Fibroblast of skin of right quadriceps (primary cell): ENCODE results near the gene CMTM7.

Experiments
- DNase-seq: peaks from one replicate; pipeline ENCODE4 v3.0.0-alpha.2; 2013

The CMTM7 gene

GRCh38 chr3:32414522-32415202 is 23.0 kb downstream of the CMTM7 start:
- DNase-seq: peak; percentile 34

GRCh38 chr3:32419742-32420125 is 28.1 kb downstream of the CMTM7 start:
- no peak for DNase-seq

GRCh38 chr3:32420126-32421038 is 28.7 kb downstream of the CMTM7 start:
- no peak for DNase-seq

GRCh38 chr3:32421185-32421584 is 29.5 kb downstream of the CMTM7 start:
- DNase-seq: no peak

- DNase-seq: peak; percentile 67
Observed at GRCh38 chr3:32421991-32422859, 30.6 kb downstream of the CMTM7 start.

- DNase-seq: no peak
Observed at GRCh38 chr3:32422943-32423342, 31.3 kb downstream of the CMTM7 start.

- no peak for DNase-seq
Observed at GRCh38 chr3:32423534-32423933, 31.9 kb downstream of the CMTM7 start.

- DNase-seq: no peak
Observed at GRCh38 chr3:32423956-32424557, 32.4 kb downstream of the CMTM7 start.

- no peak for DNase-seq
Observed at GRCh38 chr3:32424581-32425250, 33.1 kb downstream of the CMTM7 start.

- DNase-seq: no peak
Observed at GRCh38 chr3:32428092-32429068, 36.7 kb downstream of the CMTM7 start.

GRCh38 chr3:32430900-32431299 is 39.2 kb downstream of the CMTM7 start:
- no peak for DNase-seq

- DNase-seq: no peak
Observed at GRCh38 chr3:32431481-32431880, 39.8 kb downstream of the CMTM7 start.

- no peak for DNase-seq
Observed at GRCh38 chr3:32432045-32432710, 40.5 kb downstream of the CMTM7 start.

GRCh38 chr3:32432711-32433530 is 41.3 kb downstream of the CMTM7 start:
- peak; percentile 25 for DNase-seq

GRCh38 chr3:32434206-32434605 is 42.6 kb downstream of the CMTM7 start:
- no peak for DNase-seq

- no peak for DNase-seq
Observed at GRCh38 chr3:32435911-32436815, 44.5 kb downstream of the CMTM7 start.

GRCh38 chr3:32436816-32437189 is 45.1 kb downstream of the CMTM7 start:
- DNase-seq: no peak

GRCh38 chr3:32437896-32438295 is 46.2 kb downstream of the CMTM7 start:
- no peak for DNase-seq
